ENCODE data around the gene TDRD9.

Gene TDRD9

GRCh38 chr14:104092931-104093365 lies 164.7 kb downstream of the TDRD9 start:
- no peak overlapping the region for H3K27ac ChIP-seq
- no peak for TF ChIP-seq CTCF (IDR thresholded peaks at IDR 0.05)
- no peak for TF ChIP-seq ZFX (IDR thresholded peaks at IDR 0.05; ENCODE audit: borderline replicate concordance)

- TF ChIP-seq CTCF (IDR thresholded peaks at IDR 0.05) (no peak), ZFX (IDR thresholded peaks at IDR 0.05; ENCODE audit: borderline replicate concordance) (no peak)
- no peak overlapping the region for H3K27ac ChIP-seq
Measured at GRCh38 chr14:104093366-104094055, 165.3 kb downstream of the TDRD9 start.

- TF ChIP-seq ZFX (IDR thresholded peaks at IDR 0.05; ENCODE audit: borderline replicate concordance) (no peak), CTCF (IDR thresholded peaks at IDR 0.05) (no peak)
- no peak overlapping the region for H3K27ac ChIP-seq
Measured at GRCh38 chr14:104094056-104094708, 165.9 kb downstream of the TDRD9 start.

- TF ChIP-seq CTCF (IDR thresholded peaks at IDR 0.05) = peak; percentile 96
- TF ChIP-seq ZFX (IDR thresholded peaks at IDR 0.05; ENCODE audit: borderline replicate concordance) = no peak
- no peak overlapping the region for H3K27ac ChIP-seq
Measured at GRCh38 chr14:104094709-104095425, 166.6 kb downstream of the TDRD9 start.

- TF ChIP-seq ZFX (IDR thresholded peaks at IDR 0.05; ENCODE audit: borderline replicate concordance) (no peak), CTCF (IDR thresholded peaks at IDR 0.05) (no peak)
- no peak overlapping the region for H3K27ac ChIP-seq
Measured at GRCh38 chr14:104095426-104096310, 167.4 kb downstream of the TDRD9 start.

- no peak overlapping the region for H3K27ac ChIP-seq
- no peak for TF ChIP-seq ZFX (IDR thresholded peaks at IDR 0.05; ENCODE audit: borderline replicate concordance)
- TF ChIP-seq CTCF (IDR thresholded peaks at IDR 0.05) = no peak
Measured at GRCh38 chr14:104096318-104096717, 168.1 kb downstream of the TDRD9 start.
